Stimulated activated CD4-positive, alpha-beta T cell treated with anti-CD3 and anti-CD28 coated beads, Interleukin-1b, Interleukin-23, amount 100 ng/mL, for 1 hour (primary cell): ENCODE results near the gene TAF1C.
"Not testable (repeated sequence)": the region's sequence is repeated elsewhere in the genome, so short reads cannot be mapped to it uniquely, and the experiment has no call there.

Source experiments
- DNase-seq, 2 donors: peaks; one replicate each; pipeline ENCODE4 v3.0.0-alpha.2; 2020; ENCODE audit warnings: low read depth in 2 of 2

The TAF1C gene, protein sequence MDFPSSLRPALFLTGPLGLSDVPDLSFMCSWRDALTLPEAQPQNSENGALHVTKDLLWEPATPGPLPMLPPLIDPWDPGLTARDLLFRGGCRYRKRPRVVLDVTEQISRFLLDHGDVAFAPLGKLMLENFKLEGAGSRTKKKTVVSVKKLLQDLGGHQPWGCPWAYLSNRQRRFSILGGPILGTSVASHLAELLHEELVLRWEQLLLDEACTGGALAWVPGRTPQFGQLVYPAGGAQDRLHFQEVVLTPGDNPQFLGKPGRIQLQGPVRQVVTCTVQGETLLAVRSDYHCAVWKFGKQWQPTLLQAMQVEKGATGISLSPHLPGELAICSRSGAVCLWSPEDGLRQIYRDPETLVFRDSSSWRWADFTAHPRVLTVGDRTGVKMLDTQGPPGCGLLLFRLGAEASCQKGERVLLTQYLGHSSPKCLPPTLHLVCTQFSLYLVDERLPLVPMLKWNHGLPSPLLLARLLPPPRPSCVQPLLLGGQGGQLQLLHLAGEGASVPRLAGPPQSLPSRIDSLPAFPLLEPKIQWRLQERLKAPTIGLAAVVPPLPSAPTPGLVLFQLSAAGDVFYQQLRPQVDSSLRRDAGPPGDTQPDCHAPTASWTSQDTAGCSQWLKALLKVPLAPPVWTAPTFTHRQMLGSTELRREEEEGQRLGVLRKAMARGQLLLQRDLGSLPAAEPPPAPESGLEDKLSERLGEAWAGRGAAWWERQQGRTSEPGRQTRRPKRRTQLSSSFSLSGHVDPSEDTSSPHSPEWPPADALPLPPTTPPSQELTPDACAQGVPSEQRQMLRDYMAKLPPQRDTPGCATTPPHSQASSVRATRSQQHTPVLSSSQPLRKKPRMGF

DNA sequence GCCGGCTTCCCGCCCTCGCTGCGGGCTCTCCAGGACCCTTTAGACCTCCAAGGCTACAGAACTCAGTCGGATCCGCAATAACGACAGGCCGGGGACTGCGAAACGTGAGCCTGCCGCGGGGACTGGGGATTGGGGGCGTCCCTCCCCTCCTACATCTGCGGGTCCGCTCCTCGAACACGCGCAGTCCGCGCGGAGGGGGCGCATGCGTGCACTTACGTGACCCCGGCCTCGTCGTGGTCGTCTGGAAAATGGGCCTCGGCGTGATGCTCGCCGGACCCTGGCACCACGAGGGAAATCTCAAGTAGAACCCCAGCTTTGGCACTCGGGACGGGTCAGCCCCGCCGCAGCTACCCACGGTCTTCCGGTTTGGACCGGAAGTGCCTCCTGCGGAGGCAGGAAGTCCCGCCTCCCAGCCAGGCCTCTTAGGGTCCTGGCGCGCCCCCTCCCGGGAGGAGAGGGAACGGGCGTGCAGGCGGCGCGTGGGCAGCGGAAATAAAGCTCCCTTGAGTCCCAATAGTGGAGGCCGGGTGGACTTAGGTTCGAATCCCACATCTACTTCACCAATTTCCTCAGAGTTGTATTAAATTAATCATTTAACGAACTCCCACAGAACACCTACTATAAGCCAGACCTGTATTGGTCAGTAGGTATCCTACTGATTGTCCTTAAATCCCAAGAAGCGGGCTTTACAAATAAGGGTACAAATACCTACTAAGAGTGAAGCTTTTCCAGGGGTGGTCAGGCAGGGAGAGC lies at the start of gene TAF1C:
Gene TAF1C, minus strand, starts transcription at position 373 of the 753 bp plus-strand sequence. CDS start 2,069 bp downstream, outside the sequence.
- DNase-seq: peak; percentile 79 to 88

DNA sequence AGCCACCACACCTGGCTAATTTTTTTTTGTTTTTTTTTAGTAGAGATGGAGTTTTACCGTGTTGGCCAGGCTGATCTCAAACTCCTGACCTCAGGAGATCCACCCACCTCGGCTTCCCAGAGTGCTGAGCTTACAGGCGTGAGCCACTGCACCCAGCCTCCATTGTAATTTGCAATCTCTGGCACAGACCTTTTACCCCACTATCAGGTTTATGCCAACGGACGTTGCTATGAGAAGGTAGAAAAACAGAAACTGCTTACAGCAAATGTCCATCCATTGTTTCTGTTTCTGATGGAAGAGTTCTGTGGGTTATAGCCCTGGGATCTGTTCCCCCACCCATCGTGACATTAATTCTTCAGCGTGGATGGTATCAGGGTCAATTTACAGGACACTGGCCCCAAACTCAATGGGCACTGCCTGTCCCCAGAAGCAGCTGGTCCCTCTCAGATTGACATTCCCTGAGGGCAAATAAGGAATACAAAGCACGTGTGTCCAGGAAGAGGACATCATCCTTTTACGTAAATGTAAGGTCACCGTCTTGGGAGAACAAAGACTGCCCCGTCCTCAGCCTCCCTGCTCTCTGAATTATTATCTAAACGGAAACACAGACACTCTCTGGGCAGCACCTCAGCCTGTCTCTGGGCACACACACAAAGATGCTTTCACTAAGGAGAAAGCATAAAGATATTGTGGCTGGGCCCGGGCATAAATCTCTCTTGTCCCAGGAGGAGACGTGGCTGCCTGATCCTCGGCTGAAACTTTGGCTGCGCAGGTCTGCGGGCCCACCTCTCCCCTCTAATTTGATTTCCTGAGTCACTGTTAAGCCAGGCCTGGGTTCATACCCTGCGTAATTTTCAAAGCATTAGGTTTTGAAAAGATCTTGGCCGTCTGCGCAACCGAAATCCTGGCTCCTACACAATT lies 47.7 kb upstream of the TAF1C start:
- DNase-seq: no peak

DNA sequence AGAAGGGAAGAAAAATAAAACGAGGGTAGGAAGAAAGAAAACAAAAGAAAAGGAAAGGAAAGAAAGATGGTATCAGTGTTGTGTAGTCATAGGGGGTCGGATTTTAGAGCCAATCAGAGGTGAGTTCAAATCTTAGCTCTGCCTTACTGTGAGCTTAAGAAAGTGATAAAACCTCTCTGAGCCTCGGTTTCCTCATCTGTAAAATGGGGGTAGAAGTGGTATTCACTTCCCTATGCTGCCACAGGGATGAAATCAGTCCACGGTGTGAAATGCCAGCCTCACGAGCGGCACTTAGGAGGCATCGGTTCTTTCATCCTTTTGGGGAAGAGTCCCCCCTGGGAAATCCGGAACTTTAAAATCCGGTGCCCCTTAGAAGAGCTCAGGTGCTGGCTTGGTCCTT lies 46.9 kb upstream of the TAF1C start:
- DNase-seq: no peak

DNA sequence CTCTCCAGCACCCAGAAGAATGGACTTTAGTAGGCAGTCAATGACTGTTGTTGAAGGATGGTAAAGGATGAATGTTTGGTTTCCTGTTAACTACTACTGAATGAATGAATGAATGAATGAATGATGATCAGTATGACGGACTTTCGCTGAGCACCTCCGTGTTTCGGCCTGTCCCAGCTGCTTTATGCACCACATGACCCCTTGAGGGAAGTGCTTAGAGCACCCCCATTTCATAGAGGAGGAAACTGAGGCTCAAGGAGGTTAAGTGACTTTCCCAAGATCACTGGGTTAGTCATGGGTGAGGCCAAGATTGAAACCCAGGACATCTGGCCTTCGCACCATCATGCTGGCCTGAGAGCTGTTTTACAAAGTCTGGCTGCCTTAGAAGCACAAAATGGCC lies 46.1 kb upstream of the TAF1C start:
- DNase-seq: no peak

DNA sequence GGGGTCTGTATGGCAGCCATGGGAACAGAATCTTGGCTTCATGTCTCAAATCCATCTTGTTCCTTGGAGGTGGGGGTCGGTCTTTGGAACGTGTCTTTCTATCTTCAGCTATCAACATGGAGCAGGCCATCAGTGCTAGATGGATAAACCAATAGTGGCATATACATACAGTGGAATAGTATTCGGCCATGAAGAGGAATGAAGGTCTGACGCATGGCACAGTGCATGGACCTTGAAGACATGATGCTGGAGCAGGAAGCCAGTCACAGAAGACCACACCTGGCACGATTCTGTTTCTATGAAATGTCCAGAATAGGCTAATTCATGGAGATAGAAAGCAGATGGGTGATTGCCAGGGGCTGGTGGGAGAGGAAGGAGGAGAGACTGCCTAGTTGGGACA lies 45.2 kb upstream of the TAF1C start:
- DNase-seq: no peak

DNA sequence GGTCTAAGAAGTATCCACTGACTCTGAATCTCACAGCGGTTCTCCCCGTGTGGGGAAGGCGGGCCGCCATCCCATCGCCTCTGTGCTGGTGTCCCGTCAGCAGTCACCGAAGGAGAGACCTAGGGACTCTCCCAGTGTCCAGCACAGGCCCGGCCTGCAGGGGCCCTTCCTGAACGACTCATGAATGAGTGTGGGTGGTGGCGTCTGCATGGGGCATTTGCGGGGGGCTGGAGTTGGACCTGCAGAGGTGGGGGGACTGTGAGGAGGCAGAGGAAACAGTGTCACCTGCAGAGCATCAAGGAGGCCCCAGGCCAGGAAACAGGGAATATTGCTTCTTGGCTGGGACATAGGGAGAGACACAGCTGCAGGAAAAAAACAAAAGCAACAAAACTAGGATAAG lies 42.6 kb upstream of the TAF1C start:
- DNase-seq: no peak

DNA sequence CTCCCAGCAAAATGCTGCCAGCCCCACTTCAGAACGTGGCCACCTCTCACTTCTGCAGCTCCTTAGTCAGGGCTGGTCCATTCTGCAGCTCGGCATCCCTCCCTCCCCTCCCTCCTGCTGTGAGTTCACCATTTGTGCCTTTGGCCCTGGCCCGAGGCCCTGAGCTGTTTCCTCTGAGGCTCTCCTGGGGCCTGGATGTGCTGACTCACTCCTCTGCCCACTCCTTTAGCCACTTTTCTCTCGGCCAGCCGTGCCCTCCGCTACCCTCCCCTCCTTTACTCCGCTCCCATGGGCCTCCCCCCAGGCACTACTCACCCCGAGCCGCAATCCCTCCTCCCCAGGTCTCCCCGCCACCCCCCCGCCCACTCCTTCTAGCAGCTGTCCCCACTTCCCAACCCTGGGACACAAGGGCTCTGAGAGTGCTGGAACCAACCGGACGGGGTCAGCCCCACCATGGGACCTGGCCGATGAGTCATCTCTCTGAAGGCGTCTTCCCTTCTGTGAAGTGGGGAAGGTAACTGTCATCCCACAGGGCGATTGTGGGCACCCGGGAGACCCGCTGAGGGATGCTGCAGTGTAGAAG lies 41.5 kb upstream of the TAF1C start:
- no peak for DNase-seq

DNA sequence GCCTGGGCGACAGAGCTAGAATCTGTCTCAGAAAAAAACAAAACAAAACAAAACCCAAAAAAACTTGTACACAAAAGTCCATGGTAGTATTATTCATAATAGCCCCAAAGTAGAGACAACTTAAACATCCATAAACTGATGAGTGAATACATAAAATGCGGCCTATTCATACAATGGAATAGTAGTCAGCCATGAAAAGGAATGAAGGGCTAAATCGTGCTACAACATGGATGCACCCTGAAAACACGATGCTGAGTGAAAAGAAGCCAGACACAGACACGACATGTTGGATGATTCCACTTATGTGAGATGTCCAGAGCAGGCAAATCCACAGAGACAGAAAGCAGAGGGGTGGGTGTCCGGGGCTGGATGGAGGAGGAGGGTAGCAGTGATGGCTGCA lies 40.7 kb upstream of the TAF1C start:
- no peak for DNase-seq

DNA sequence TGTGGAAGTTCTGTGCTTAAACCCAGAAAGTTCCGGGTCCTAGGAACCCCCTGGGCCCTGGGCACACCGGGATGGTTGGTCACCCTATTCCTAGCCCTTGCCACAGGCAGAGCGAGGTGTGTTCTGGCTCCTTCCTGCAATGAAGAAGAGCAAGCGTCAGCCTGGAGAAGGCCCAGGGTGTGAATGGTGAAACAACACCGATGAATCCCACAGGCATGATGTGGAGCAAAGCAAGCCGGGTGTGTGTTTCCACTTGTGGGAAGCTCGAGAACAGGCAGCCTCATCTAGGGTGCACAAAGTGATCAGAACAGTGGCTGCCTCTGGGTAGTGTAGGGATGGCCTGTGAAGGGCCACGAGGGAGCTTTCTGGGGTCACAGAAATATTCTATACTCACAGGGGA lies 39.2 kb upstream of the TAF1C start:
- DNase-seq: no peak

DNA sequence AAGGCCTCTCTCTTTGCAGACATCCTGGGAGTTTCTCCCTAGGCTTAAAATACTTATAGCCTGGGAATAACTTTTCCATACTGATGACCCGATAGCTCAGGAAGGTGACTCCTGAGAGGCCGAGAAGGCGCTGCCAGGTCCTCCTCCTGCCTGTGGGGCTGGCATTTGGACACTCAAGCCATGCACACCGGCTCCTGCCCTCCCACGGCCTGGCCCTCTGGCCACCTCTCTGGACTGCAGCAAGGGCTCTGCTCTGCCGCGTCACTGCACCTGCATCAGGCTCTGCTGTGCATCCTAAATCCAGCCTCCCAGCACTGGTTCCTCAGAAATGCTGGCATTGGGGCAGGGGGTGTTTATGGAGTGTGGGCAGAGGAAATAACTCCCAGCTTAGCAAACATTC lies 38.7 kb upstream of the TAF1C start:
- DNase-seq: no peak

DNA sequence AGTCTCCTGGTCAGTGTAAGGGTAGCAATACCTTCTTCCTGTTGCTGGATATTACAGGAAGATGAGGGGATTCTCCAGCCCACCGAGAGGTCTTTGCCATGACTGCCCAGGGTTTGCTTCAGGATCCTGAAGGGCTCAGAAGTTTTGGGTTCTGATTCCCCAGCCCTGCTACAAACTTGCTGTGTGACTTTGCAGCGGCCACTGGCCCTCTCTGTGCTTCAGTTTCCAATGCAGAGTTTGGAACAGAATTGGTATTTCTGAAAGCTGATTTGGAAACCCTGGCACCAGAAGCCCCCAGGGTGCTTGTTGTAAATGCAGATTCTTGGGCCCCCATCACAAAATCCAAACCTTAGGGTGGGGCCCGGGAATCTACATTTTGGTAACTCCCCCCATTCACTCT lies 38.3 kb upstream of the TAF1C start:
- no peak for DNase-seq

DNA sequence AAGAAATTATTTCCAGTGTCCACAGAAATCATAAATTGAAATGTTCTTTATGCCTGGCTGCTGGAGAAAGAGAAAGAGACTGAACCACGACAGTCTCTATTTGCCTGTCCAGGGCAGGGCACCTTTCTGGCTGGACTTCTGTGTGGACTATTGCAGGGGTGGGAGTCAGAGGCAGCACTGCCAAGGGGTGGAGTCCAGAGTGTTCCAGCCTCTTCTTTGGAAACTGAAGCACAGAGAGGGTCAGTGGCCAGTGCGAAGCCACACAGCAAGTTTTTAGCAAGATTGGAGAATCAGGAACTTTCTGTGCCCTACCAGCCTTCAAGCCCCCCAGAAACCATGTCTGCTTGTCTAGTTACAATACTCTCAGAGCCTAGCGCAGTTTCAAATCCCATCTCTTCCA lies 37.7 kb upstream of the TAF1C start:
- DNase-seq: no peak

DNA sequence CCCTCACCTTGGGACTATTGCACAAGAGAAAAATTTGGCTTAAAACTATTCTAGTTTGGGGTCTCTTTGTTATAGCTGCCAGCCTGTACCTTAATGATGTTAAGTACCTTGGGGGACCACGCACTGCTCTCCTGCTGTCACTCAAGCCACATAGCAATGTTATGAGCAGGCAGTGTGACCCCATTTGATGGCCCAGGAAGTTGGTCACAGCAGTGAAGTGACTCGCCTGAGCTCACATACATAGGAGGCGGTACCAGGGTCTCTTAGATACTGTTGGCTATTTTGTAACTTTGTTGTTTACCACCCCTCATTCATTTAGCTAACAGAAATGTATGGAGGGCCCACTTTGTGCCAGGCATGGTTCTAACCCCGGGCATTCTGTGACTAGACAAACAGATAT lies 36.6 kb upstream of the TAF1C start:
- no peak for DNase-seq

DNA sequence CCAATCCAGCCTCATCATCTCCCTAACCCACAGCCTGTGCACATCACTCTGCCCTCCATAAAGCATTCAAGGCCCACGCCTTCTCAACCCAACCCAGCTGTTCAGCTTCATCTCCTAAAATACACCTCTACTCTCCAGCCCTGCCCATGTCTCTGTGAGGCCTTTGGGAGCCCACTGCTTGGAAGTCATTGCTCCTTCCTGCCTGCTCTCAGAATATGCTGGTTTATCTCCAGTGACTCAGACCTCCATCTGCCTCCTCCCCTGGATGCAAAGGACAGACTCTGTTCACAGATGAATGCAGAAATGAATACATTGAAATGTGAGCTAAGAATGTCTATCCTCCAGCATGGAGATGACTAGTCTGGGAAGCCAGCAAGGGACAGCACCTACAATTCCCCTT lies 34.0 kb upstream of the TAF1C start:
- no peak for DNase-seq

DNA sequence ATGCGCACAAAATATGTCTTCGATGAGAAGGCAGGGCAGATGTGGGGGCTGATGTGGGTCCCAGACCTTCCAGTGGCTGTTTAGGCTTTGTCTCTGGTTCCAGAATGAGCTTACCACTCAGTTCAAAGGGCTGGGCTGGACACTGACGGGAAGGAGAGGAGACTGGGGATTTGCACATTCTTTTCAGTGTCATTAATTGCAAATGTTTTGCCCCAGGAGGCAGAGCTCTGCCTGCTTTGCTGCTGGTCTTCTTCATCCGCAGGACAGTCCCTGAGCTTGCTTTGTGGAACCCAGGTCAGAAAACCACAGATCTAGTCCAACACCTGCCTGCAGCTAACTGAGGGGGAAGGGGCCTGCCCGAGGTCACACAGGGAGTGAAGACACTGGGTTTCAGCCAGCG lies 32.1 kb upstream of the TAF1C start:
- DNase-seq: no peak

DNA sequence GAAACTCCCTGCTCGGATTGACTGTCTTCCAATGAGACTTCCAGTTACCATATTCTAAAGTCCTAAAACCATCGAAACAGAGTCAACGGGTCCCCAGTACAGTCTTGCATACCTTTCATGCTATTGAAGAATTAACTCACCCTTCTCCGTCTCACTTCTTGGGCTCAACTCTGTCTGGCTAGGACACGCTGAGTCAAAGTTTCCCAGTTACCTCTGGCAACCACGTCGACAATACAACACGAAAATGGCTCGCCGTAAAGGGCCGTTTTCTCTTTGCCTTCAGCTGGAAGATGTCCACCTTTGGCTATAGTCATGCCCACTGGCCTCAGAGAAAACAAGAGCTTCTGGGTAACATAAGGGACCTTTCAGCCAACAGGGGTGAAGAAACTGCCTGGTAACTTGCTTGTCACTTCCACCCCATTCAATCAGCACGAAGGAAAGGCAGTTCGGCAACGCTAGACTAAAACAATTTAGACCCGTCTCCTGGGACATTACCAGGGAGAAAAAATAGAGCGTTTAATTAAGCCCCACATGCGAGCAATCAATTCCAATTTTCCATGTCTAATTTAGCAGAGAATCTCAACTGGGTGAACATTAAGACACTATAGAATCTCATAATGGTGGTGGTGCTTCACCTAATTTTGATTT lies 31.4 kb upstream of the TAF1C start:
- no peak for DNase-seq

DNA sequence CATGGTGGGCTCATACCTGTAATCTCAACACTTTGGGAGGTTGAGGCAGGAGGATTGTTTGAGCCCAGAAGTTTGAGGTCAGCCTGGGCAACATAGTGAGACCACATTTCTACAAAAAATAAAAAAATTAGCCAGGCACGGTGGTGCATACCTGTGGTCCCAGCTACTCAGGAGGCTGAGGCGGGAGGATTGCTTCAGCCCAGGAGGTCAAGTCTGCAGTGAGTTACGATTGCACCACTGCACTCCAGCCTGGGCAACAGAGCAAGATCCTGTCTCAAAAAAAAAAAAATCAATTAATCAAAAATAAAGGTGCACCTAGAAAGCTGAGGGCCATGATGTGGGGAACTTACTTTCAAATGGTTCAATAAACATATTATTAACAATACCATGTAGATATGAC lies 29.3 kb upstream of the TAF1C start:
- DNase-seq: not testable (repeated sequence)

DNA sequence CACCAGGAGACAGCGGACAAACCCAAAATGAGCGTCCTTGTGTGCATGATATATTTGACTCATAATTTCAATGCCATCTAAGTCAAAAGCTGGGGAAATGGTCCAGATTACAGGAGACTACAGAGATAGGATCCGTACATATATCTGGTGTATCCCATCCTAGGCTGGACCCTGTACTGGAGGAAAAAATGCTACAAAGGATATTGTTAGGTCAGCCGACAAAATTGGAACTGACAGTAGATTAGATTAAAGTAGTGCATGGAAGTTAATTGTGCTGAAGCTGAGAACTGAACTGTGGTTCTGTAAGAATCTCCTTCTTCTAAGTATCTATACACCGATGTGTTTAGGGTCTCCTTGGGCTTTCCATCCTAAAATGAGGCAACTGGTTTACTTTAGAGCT lies 28.7 kb upstream of the TAF1C start:
- DNase-seq: no peak

DNA sequence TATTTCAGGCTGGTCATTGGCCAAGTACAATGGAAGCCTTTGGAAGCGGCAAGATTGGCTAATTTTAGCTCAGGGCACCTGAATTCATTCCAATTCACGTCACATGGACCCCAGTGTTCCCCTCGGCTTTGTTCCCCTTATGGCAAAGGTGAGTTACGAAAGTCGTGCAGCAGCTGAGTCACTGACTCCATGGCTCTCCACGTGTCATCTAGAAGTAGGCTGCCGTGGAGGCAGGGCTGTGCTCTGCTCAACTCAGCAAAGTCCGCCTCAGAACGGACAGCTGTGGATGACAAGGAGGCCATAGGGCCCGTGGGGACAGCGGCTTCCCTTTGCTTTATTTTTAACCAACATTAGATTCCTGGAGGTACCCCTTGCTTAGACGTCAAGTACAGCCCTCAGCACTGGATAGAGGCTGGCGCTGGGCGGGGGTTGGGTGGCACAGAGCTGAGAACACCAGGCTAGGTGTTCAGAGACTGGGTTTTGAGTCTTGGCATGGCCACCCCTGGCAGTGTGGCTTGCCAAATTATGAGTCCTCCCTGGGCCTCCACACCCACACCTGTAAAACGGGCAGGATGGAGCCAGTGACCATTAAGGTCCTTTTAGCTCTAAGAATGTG lies 27.7 kb upstream of the TAF1C start:
- DNase-seq: no peak

DNA sequence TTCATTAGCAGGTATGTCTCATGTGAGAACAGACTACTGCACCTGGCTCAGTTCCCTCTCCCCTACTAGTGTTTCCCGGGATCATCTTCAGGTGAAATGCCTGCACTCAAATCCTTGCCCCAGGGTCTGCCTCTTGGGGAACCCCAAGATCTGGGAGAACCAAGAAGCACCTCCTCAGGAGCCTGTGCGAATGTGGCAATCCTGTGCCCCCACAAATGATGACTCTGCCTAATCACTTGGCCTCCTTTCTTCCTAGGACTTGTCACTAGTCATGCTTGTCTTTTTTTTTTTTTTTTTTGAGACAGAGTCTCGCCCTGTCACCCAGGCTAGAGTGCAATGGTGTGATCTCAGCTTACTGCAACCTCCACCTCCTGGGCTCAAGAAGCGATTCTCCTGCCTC lies 25.8 kb upstream of the TAF1C start:
- no peak for DNase-seq
